K562 (cell line): ENCODE data around the gene SNRPA. TPM values are rescaled to one million over a fixed set of nuclear protein-coding genes. Genes with fewer than 3 reads are reported as not detected.

ENCODE experiments used
- CC2D1A ChIP-seq: fragments of 450-650 bp; IDR thresholded peaks from 2 replicates; pipeline ENCODE4 v1.6.1; 2017; ENCODE audit warnings: mild to moderate bottlenecking
- DPF2 ChIP-seq: fragments of 450-650 bp; IDR thresholded peaks from 2 replicates; pipeline ENCODE4 v1.6.1; 2016
- FOXK1 ChIP-seq: sonication (generic); formaldehyde crosslinking; IDR thresholded peaks from 2 replicates; pipeline ENCODE4 v1.8.0; 2022; ENCODE audit warnings: missing genetic modification reagents, mild to moderate bottlenecking, borderline replicate concordance
- FOXK2 ChIP-seq, 2 experiments: fragments of 450-650 bp; IDR thresholded peaks in 1 of 2; conservative IDR thresholded peaks in 1 of 2; 2 replicates each; pipeline ENCODE4 v1.6.1; 2016; ENCODE audit warnings: low read depth in 2 of 2, mild to moderate bottlenecking in 1 of 2
- HOXB6 ChIP-seq: fragments of 250-450 bp; sonication (Bioruptor Pico); IDR thresholded peaks from 2 replicates; pipeline ENCODE4 v1.5.1; 2022; ENCODE audit warnings: mild to moderate bottlenecking, borderline replicate concordance
- LARP7 ChIP-seq: fragments of 450-650 bp; IDR thresholded peaks from 2 replicates; pipeline ENCODE4 v1.6.1; 2016
- MAFG ChIP-seq: fragments of 450-650 bp; conservative IDR thresholded peaks from 2 replicates; pipeline ENCODE4 v1.6.1; 2016; ENCODE audit warnings: missing genetic modification characterization, missing compliant biosample characterization
- MTA2 ChIP-seq: fragments of 450-650 bp; IDR thresholded peaks from 2 replicates; pipeline ENCODE4 v1.6.1; 2016; ENCODE audit warnings: low read depth
- NR3C1 ChIP-seq: sonication (generic); formaldehyde crosslinking; IDR thresholded peaks from 2 replicates; pipeline ENCODE4 v1.8.1; 2022; ENCODE audit warnings: missing genetic modification reagents
- PTRF ChIP-seq: fragments of 450-650 bp; IDR thresholded peaks from 2 replicates; pipeline ENCODE4 v1.6.1; 2016; ENCODE audit warnings: mild to moderate bottlenecking, missing genetic modification characterization, missing compliant biosample characterization
- SMARCB1 ChIP-seq: IDR thresholded peaks from 2 replicates; pipeline ENCODE4 v1.6.1; 2011; ENCODE audit warnings: improper control_type of control experiment, low read depth; ENCODE audit not compliant: insufficient read length
- SMC3 ChIP-seq: conservative IDR thresholded peaks from 2 replicates; pipeline ENCODE4 v1.6.1; 2011; ENCODE audit warnings: low read depth, low read length, improper control_type of control experiment; ENCODE audit not compliant: insufficient read depth
- SPI1 ChIP-seq: IDR thresholded peaks from 2 replicates; pipeline ENCODE4 v1.6.1; 2011; ENCODE audit warnings: low read depth, low read length, control low read depth, borderline replicate concordance
- TEAD1 ChIP-seq, 2 experiments: fragments of 450-650 bp in 1 of 2; sonication (generic) in 1 of 2; formaldehyde crosslinking; IDR thresholded peaks; 2 replicates each; pipeline versions ENCODE4 v1.4.0 to v1.8.0; 2020 to 2022; ENCODE audit warnings: mild to moderate bottlenecking in 2 of 2, missing genetic modification reagents in 1 of 2
- XRCC3 ChIP-seq: fragments of 450-650 bp; IDR thresholded peaks from 2 replicates; pipeline ENCODE4 v1.6.1; 2017; ENCODE audit warnings: mild to moderate bottlenecking, moderate library complexity
- ZKSCAN1 ChIP-seq: fragments of 150-350 bp; IDR thresholded peaks from 2 replicates; pipeline ENCODE4 v1.6.1; 2016; ENCODE audit warnings: low read depth, low read length
- polyA plus RNA-seq, 8 experiments: library from polyadenylated mRNA; depleted of rRNA in 4 of 8; stranded (reverse) in 5 of 8; unstranded in 3 of 8; fragments of >200 nt; fragmentation: Nextera tagmentation in 2 of 8; fragmentation: Illumina TruSeq in 1 of 8; extraction: Ambion mirVana in 2 of 8; extraction: Trizol in 1 of 8; gene quantifications; 2 replicates each; pipeline versions ENCODE4 v1.2.1 to v1.2.3, GENCODE V29; 2011 to 2014; ENCODE audit warnings: inconsistent platforms in 1 of 8, missing spikeins in 1 of 8
- total RNA-seq, 7 experiments: library from RNA; depleted of rRNA in 6 of 7; stranded (reverse); fragments of >200 nt in 6 of 7; fragmentation: Illumina TruSeq in 2 of 7; extraction: Trizol in 2 of 7; gene quantifications; 2 replicates each; pipeline versions ENCODE4 v1.2.1 to v1.2.3, GENCODE V29; 2011 to 2021; ENCODE audit warnings: low replicate concordance in 1 of 7
- TF ChIP-seq, protein P1 (sequence below): fragments of 250-450 bp; sonication (Bioruptor Pico); IDR thresholded peaks from 2 replicates; pipeline ENCODE4 v1.9.0; 2021; ENCODE audit warnings: mild to moderate bottlenecking, inconsistent platforms
- TF ChIP-seq, protein P2 (sequence below): sonication (generic); formaldehyde crosslinking; IDR thresholded peaks from 2 replicates; pipeline ENCODE4 v1.8.0; 2022; ENCODE audit warnings: mild to moderate bottlenecking, missing genetic modification reagents, borderline replicate concordance
- TF ChIP-seq, protein P3 (sequence below): sonication (generic); formaldehyde crosslinking; IDR thresholded peaks from 2 replicates; pipeline ENCODE4 v1.8.0; 2023; ENCODE audit warnings: mild to moderate bottlenecking, missing genetic modification reagents
- TF ChIP-seq, protein P4 (sequence below), 2 experiments: fragments of 450-650 bp in 1 of 2; sonication (generic) in 1 of 2; formaldehyde crosslinking in 1 of 2; IDR thresholded peaks in 1 of 2; conservative IDR thresholded peaks in 1 of 2; 2 replicates each; pipeline versions ENCODE4 v1.6.1 to v1.8.1; 2016 to 2023; ENCODE audit warnings: mild to moderate bottlenecking in 2 of 2, moderate library complexity in 2 of 2, inconsistent platforms in 1 of 2, missing genetic modification reagents in 1 of 2

The SNRPA gene
- total and polyA plus RNA-seq, 9 of the 15 experiments (the other 6 are each of a cell fraction or from before 2014, with no cell fraction given), result 16.3 to 311 (median 193) TPM

DNA sequence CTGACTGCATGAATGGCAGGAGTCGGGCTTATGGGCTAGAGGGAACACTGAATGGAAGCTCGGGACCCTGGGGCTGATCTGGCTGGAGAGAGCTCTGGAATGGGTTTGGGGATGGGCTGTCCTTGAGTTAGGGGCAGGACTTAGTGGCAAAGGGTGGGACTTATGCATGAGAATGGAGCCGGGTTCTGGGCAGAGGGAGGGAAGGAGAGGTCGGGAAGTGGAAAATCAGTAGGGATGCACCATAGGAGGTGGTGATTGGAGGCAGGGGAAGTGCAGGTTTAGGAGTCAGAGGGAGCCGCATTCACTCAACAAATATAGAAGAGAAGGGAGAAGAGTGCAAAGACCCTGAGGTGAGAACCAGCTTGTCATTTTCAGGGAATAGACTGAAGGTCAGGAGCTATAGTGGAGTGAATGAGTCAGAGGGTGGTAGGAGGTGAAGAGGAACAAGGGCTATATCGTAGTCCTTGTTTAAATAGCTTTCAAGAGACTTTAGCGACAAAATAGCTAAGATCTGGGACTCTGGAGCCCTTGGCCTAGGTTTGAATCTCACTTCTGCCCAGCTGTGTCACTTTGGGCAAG is 27.8 kb downstream of the SNRPA start (continued):
- TF ChIP-seq, protein P1, sequence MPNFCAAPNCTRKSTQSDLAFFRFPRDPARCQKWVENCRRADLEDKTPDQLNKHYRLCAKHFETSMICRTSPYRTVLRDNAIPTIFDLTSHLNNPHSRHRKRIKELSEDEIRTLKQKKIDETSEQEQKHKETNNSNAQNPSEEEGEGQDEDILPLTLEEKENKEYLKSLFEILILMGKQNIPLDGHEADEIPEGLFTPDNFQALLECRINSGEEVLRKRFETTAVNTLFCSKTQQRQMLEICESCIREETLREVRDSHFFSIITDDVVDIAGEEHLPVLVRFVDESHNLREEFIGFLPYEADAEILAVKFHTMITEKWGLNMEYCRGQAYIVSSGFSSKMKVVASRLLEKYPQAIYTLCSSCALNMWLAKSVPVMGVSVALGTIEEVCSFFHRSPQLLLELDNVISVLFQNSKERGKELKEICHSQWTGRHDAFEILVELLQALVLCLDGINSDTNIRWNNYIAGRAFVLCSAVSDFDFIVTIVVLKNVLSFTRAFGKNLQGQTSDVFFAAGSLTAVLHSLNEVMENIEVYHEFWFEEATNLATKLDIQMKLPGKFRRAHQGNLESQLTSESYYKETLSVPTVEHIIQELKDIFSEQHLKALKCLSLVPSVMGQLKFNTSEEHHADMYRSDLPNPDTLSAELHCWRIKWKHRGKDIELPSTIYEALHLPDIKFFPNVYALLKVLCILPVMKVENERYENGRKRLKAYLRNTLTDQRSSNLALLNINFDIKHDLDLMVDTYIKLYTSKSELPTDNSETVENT (CRISPR knock-in tag), result no peak
- TF ChIP-seq FOXK2 (conservative IDR thresholded peaks at IDR 0.05 in 1 of 2, IDR thresholded peaks at IDR 0.05 in 1 of 2; ENCODE audit: low read depth in 2 of 2), result no peak
- TF ChIP-seq CC2D1A, result no peak
- TF ChIP-seq SMARCB1, result no peak
- 0 out of 2 replicates have a peak, but pooled peaks have one; percentile 15 for TF ChIP-seq LARP7
- TF ChIP-seq, protein P2, sequence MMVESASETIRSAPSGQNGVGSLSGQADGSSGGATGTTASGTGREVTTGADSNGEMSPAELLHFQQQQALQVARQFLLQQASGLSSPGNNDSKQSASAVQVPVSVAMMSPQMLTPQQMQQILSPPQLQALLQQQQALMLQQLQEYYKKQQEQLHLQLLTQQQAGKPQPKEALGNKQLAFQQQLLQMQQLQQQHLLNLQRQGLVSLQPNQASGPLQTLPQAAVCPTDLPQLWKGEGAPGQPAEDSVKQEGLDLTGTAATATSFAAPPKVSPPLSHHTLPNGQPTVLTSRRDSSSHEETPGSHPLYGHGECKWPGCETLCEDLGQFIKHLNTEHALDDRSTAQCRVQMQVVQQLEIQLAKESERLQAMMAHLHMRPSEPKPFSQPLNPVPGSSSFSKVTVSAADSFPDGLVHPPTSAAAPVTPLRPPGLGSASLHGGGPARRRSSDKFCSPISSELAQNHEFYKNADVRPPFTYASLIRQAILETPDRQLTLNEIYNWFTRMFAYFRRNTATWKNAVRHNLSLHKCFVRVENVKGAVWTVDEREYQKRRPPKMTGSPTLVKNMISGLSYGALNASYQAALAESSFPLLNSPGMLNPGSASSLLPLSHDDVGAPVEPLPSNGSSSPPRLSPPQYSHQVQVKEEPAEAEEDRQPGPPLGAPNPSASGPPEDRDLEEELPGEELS (CRISPR knock-in tag), result no peak
- no peak for TF ChIP-seq FOXK1 (CRISPR knock-in tag)
- no peak for TF ChIP-seq XRCC3
- TF ChIP-seq DPF2, result 0 out of 2 replicates have a peak, but pooled peaks have one; percentile 43
- no peak for TF ChIP-seq HOXB6 (CRISPR knock-in tag)
- no peak for TF ChIP-seq TEAD1 (CRISPR knock-in tag; IDR thresholded peaks at IDR 0.05)
- no peak for TF ChIP-seq ZKSCAN1
- TF ChIP-seq MAFG, result no peak
- TF ChIP-seq SPI1, result no peak
- TF ChIP-seq, protein P3, sequence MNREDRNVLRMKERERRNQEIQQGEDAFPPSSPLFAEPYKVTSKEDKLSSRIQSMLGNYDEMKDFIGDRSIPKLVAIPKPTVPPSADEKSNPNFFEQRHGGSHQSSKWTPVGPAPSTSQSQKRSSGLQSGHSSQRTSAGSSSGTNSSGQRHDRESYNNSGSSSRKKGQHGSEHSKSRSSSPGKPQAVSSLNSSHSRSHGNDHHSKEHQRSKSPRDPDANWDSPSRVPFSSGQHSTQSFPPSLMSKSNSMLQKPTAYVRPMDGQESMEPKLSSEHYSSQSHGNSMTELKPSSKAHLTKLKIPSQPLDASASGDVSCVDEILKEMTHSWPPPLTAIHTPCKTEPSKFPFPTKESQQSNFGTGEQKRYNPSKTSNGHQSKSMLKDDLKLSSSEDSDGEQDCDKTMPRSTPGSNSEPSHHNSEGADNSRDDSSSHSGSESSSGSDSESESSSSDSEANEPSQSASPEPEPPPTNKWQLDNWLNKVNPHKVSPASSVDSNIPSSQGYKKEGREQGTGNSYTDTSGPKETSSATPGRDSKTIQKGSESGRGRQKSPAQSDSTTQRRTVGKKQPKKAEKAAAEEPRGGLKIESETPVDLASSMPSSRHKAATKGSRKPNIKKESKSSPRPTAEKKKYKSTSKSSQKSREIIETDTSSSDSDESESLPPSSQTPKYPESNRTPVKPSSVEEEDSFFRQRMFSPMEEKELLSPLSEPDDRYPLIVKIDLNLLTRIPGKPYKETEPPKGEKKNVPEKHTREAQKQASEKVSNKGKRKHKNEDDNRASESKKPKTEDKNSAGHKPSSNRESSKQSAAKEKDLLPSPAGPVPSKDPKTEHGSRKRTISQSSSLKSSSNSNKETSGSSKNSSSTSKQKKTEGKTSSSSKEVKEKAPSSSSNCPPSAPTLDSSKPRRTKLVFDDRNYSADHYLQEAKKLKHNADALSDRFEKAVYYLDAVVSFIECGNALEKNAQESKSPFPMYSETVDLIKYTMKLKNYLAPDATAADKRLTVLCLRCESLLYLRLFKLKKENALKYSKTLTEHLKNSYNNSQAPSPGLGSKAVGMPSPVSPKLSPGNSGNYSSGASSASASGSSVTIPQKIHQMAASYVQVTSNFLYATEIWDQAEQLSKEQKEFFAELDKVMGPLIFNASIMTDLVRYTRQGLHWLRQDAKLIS, result no peak
- no peak for TF ChIP-seq SMC3
- no peak for TF ChIP-seq NR3C1 (CRISPR knock-in tag)
- TF ChIP-seq PTRF (tag), result no peak
- TF ChIP-seq MTA2, result no peak
- TF ChIP-seq, protein P4, sequence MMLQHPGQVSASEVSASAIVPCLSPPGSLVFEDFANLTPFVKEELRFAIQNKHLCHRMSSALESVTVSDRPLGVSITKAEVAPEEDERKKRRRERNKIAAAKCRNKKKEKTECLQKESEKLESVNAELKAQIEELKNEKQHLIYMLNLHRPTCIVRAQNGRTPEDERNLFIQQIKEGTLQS (IDR thresholded peaks at IDR 0.05), result peak; percentile 54
- TF ChIP-seq, protein P4 (CRISPR knock-in tag; conservative IDR thresholded peaks at IDR 0.05), result no peak
